ENCODE data around the gene RGMA. TPM values are rescaled to one million over a fixed set of nuclear protein-coding genes. Genes with fewer than 3 reads are reported as not detected.

The RGMA gene
- total and polyA plus RNA-seq, 2 donors (not counting 3 experiments of a cell fraction or from before 2014, with no cell fraction given): 0.06 to 0.13 TPM

DNA sequence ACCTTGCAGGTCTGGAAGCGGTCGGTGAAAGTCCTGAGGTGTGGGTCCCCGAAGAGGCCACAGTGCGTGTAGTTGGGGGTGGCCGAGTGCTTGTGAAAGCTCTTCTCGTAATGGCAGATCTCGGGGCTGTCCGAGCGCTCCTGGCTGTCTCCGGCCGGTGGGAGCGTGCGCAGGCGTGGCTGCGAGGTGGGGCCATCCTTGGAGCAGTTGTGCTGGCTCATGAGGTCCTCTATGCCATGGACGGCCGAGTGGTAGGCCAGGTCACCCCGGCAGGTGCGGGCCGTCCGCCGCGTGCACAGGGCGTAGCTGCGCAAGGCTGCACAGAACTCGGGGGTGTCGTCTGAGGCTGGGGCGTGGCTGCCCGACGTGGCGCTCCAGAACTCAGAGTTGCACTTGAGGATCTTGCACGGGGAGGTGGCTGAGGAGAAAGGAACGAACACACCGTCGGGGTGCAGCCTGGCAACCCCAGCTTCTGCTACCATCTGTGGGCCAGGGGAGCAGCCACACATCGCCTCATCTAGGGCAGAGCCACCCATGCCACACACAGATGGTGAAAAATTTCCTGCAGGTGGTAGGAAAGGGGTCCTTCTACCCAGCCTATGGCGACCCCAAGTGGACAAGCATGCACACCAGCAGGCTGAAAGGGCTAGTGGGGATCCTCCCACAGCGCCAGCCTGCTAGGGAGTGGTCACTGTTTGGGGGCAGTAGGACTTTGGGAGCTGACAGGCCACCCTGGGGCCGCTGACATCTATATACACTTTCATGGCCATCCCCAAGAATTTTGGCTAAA lies 36.7 kb downstream of the RGMA start:
- BruUV-seq (replicated peaks): no TSS peak
- Histone ChIP-seq H2AFZ (ENCODE audit: low read depth, low read length) (no peak overlapping the region), H3K9me3 (replicated peaks; ENCODE audit: control insufficient read depth, insufficient read depth, low read length) (no peaks in the 10 kb centered on the region), H3K36me3 (ENCODE audit: control insufficient read depth in 2 of 2, extremely low read depth in 1 of 2, insufficient read depth in 2 of 2, low read length in 2 of 2) (no peaks in the 10 kb centered on the region), H4K20me1 (replicated peaks; ENCODE audit: control insufficient read depth, extremely low read depth, insufficient read depth, low read length) (no peaks in the 10 kb centered on the region), H3K9me1 (replicated peaks; ENCODE audit: control insufficient read depth, extremely low read depth, insufficient read depth, low read length) (no peaks in the 10 kb centered on the region), H3K9ac (replicated peaks; ENCODE audit: extremely low read depth, insufficient read depth, low read length) (no peak overlapping the region), H3K4me1 (ENCODE audit: control insufficient read depth, extremely low read depth, insufficient read depth, low read length) (no peaks in the 10 kb centered on the region), H3K4me3 (replicated peaks in 1 of 3; ENCODE audit: insufficient read depth in 1 of 3, low read depth in 1 of 3, low read length in 3 of 3) (no peak overlapping the region), H3K27ac (ENCODE audit: insufficient read depth, low read depth, low read length) (no peak overlapping the region), H3K27me3 (ENCODE audit: control insufficient read depth in 2 of 2, insufficient read depth in 2 of 2, low read length in 2 of 2) (no peaks in the 10 kb centered on the region), H3K4me2 (ENCODE audit: insufficient read depth, low read length) (no peak overlapping the region), H3K79me2 (ENCODE audit: control insufficient read depth, insufficient read depth, low read length) (no peaks in the 10 kb centered on the region)
- TF ChIP-seq GATA2 (IDR thresholded peaks at IDR 0.05; ENCODE audit: insufficient read depth, insufficient read length, low read depth, low read length): no peak
- TF ChIP-seq, protein P1, sequence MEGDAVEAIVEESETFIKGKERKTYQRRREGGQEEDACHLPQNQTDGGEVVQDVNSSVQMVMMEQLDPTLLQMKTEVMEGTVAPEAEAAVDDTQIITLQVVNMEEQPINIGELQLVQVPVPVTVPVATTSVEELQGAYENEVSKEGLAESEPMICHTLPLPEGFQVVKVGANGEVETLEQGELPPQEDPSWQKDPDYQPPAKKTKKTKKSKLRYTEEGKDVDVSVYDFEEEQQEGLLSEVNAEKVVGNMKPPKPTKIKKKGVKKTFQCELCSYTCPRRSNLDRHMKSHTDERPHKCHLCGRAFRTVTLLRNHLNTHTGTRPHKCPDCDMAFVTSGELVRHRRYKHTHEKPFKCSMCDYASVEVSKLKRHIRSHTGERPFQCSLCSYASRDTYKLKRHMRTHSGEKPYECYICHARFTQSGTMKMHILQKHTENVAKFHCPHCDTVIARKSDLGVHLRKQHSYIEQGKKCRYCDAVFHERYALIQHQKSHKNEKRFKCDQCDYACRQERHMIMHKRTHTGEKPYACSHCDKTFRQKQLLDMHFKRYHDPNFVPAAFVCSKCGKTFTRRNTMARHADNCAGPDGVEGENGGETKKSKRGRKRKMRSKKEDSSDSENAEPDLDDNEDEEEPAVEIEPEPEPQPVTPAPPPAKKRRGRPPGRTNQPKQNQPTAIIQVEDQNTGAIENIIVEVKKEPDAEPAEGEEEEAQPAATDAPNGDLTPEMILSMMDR (IDR thresholded peaks at IDR 0.05; ENCODE audit: extremely low read depth in 1 of 2, insufficient read depth in 1 of 2, low read depth in 1 of 2, low read length in 2 of 2): peak in 1 of 2 donors; percentile 15
- dilution Hi-C loops (cut with MboI; ENCODE audit: extremely low pct_ligation_motif_present, low sequenced_read_pairs) (no loop called here), intact Hi-C loops (cut with micrococcal nuclease) (no loop called here)
- ChIA-PET POLR2A (no interaction called here), CTCF (no interaction called here)
- FAIRE-seq: no peak
- no peak for DNase-seq (ENCODE audit: low read depth, low spot score)
